22Rv1 (cell line): ENCODE data around the gene COL5A1.

Experiments used
- H3K27ac ChIP-seq: fragments of 450-650 bp; 2 replicates; pipeline ENCODE4 v1.5.1; 2017
- CTCF ChIP-seq: fragments of 450-650 bp; IDR thresholded peaks from 2 replicates; pipeline ENCODE4 v1.5.1; 2017; ENCODE audit warnings: mild to moderate bottlenecking
- ZFX ChIP-seq: fragments of 450-650 bp; IDR thresholded peaks from 2 replicates; pipeline ENCODE4 v1.6.1; 2017; ENCODE audit warnings: antibody characterized with exemption, borderline replicate concordance

COL5A1 gene

DNA sequence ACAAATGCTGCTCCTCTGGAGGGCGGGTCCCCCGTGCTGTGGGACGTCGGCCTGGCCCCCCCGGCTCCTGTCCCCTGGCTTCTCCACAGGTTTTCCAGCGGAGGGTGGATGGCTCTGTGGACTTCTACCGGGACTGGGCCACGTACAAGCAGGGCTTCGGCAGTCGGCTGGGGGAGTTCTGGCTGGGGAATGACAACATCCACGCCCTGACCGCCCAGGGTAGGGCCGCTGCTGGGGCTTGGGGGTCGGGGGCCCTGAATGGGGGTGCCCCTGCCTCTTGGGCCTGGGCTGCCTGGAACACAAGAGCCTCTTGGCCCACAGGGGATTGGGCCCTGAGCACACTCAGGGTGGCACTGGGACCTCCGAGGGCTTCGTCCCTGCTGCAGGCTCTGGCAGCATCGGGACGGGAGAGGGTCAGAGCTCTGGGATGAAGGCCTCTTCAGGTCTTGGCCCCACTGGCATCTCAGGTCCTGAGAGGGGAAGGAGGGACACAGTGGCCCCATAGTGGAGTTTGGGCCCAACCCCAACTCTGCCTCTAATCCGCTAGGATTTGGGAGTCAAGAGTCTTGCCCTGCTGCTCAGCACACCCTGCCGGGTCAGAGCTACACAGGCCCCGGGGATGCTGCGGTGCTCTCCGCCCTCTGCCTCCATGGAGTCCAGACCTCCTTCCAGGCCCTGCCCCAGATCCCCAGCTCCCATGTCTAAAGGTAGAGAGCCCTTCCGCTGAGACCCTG, 244.2 kb downstream of the COL5A1 start:
- TF ChIP-seq CTCF, result no peak
- TF ChIP-seq ZFX, result no peak

DNA sequence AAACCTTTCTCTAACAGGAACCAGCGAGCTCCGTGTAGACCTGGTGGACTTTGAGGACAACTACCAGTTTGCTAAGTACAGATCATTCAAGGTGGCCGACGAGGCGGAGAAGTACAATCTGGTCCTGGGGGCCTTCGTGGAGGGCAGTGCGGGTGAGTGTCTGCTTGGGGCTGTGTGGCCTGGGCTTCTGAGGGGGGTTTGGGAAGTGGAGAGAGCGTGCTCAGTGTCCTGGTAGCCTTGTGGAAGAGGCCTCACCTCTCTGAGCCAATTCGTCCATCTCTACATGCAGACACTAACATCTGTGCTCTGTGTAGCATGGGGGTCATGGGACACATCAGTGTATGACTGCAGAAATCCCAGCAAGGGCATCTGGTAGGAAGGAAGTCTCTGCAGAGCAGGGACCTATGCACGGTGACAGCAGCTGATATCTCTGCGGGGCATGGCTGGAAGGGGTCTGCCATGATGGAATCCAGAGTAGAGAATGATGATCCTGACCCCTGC, 244.9 kb downstream of the COL5A1 start:
- TF ChIP-seq CTCF, result no peak
- no peak for TF ChIP-seq ZFX
- H3K27ac ChIP-seq, result no peak overlapping the region

More for the DNA sequence above, 244.2 kb downstream of the COL5A1 start:
- no peak overlapping the region for H3K27ac ChIP-seq

- no peak overlapping the region for H3K27ac ChIP-seq
- no peak for TF ChIP-seq CTCF
- TF ChIP-seq ZFX, result no peak
These were observed 245.6 kb downstream of the COL5A1 start for GRCh38 chr9:134887219-134887618.

DNA sequence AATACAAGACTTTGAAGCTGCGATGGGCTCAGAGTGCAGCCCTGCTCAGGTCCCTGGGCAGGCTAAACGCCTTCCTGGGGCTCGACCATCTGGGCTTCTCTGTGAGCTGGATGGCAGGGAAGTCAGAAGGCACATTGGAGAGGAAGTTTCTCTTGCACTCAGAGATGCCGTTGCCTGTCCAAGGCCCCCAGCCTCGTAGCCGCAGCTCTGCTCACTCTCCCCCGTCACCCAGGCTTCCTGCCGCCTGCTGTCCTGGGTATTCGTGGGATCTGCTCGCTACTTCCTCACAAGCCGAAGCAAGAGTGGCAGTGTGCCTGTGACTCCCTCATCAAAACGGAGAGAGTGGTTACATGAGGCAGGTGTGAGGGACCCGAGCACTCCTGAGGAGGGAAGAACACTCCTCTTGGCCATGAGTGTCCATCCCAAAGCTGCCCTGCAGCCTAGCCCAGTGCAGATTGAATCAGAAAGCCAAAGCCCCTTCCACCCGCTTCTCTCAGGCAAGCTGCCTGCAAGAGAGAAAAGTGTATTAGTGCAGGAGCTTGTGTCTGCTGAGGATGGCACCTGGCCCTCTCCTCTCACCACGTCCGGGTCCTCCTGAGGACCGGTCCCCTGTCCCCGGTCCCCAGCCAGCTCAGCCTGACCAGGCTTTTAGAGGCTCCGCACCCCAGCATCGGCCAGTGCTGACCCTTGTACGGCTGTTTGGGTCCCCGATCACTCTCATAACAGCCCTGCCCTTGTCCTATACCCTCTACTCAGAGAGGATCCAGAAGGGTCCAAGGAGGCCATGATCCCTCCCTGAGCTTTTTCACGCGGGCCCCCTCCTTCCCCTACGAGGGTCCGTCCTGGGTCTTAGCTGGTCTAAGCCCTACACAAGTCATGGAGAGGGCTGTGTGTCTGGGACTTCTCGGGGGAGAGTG, 246.3 kb downstream of the COL5A1 start:
- no peak overlapping the region for H3K27ac ChIP-seq

GRCh38 chr9:134888603-134889190, 247.1 kb downstream of the COL5A1 start:
- H3K27ac ChIP-seq, result no peak overlapping the region
- no peak for TF ChIP-seq CTCF
- no peak for TF ChIP-seq ZFX

More for the DNA sequence above, 246.3 kb downstream of the COL5A1 start:
- no peak for TF ChIP-seq CTCF
- no peak for TF ChIP-seq ZFX

DNA sequence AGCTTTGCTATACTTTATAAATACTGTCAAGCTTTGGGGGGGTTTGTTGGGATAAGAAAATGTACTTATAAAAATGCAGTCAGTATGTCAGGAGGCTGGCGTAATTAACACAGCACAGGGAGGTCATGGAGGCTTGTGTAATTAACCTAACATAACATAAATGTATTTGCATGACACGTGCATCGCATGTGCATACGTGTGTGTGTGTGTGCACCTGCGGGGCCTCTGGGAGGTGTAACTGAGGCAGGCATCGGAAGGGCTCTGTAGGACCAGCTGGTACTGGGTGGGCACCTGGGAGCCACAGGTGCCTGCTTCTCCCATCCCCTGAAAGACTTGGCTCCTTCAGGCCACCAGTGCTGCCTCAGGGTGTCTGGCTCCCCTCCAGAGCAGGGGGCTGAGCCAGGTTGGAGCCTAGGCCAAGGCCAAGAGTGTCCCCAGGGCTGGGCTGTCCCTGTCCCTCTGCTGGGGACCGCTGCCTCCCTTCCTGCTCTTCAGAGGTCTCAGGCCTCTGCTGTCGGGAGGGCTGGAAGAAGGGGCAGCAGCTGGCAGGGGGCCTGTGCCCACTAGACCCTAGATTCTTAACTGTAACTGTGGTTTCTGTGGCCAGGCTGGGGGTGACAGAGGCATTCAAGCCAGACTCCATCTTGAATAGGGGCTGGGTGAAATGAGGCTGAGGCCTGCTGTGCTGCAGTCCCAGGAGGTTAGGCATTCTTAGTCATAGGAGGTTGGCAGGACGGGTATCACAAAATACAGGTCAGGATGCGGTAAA, 248.0 kb downstream of the COL5A1 start:
- no peak for TF ChIP-seq ZFX
- TF ChIP-seq CTCF, result no peak
- no peak overlapping the region for H3K27ac ChIP-seq
